CD4-positive, alpha-beta T cell treated with Interleukin-4 for 4 hours (primary cell): ENCODE results near the gene LHPP.

ENCODE experiments used
- DNase-seq: peaks from one replicate; pipeline ENCODE4 v3.0.0-alpha.2; 2020

LHPP gene

GRCh38 chr10:124522933-124523871 lies 61.6 kb downstream of the LHPP start:
- DNase-seq, result no peak

- no peak for DNase-seq
These were observed 62.3 kb downstream of the LHPP start for GRCh38 chr10:124523901-124524300.

- DNase-seq, result no peak
These were observed 63.5 kb downstream of the LHPP start for GRCh38 chr10:124524991-124525653.

GRCh38 chr10:124525751-124526600 lies 64.4 kb downstream of the LHPP start:
- DNase-seq, result no peak

- no peak for DNase-seq
These were observed 65.1 kb downstream of the LHPP start for GRCh38 chr10:124526621-124527267.

- no peak for DNase-seq
These were observed 66.3 kb downstream of the LHPP start for GRCh38 chr10:124527874-124528395.

- no peak for DNase-seq
These were observed 68.1 kb downstream of the LHPP start for GRCh38 chr10:124529661-124530214.

- peak; percentile 81 for DNase-seq
These were observed 68.6 kb downstream of the LHPP start for GRCh38 chr10:124530215-124530665.

GRCh38 chr10:124530816-124531215 lies 69.2 kb downstream of the LHPP start:
- no peak for DNase-seq

- DNase-seq, result no peak
These were observed 70.6 kb downstream of the LHPP start for GRCh38 chr10:124532106-124532641.

GRCh38 chr10:124532788-124533187 lies 71.2 kb downstream of the LHPP start:
- DNase-seq, result no peak

- no peak for DNase-seq
These were observed 71.6 kb downstream of the LHPP start for GRCh38 chr10:124533266-124533665.

- no peak for DNase-seq
These were observed 72.7 kb downstream of the LHPP start for GRCh38 chr10:124534231-124534798.

- no peak for DNase-seq
These were observed 73.4 kb downstream of the LHPP start for GRCh38 chr10:124534826-124535601.

GRCh38 chr10:124535731-124536495 lies 74.3 kb downstream of the LHPP start:
- DNase-seq, result no peak

GRCh38 chr10:124536496-124537050 lies 75.0 kb downstream of the LHPP start:
- no peak for DNase-seq

- no peak for DNase-seq
These were observed 75.6 kb downstream of the LHPP start for GRCh38 chr10:124537166-124537725.

- DNase-seq, result no peak
These were observed 76.3 kb downstream of the LHPP start for GRCh38 chr10:124537891-124538290.

- DNase-seq, result no peak
These were observed 77.1 kb downstream of the LHPP start for GRCh38 chr10:124538706-124539105.
